HTR-8/SVneo (cell line): ENCODE results near the gene CCNQ.

ENCODE experiments used
- DNase-seq: peaks from one replicate; pipeline ENCODE4 v3.0.0; 2011; ENCODE audit warnings: low spot score, mixed read lengths; ENCODE audit not compliant: insufficient read length
- FAIRE-seq: peaks from 2 replicates; lab custom pipeline; 2011; peaks lifted over from hg19 to GRCh38; lab: Jason Lieb, UNC

Gene CCNQ

GRCh38 chrX:153637121-153638040, 38.4 kb upstream of the CCNQ start:
- DNase-seq: no peak
- FAIRE-seq: no peak

- DNase-seq: no peak
- no peak for FAIRE-seq
Measured at GRCh38 chrX:153636716-153637115, 37.8 kb upstream of the CCNQ start.

- FAIRE-seq (no peak), DNase-seq (no peak)
Measured at GRCh38 chrX:153635788-153636668, 37.1 kb upstream of the CCNQ start.

GRCh38 chrX:153635388-153635787, 36.4 kb upstream of the CCNQ start:
- FAIRE-seq: no peak
- no peak for DNase-seq

- DNase-seq: no peak
- FAIRE-seq: no peak
Measured at GRCh38 chrX:153634832-153635231, 35.9 kb upstream of the CCNQ start.

- FAIRE-seq: no peak
- DNase-seq: no peak
Measured at GRCh38 chrX:153634236-153634635, 35.3 kb upstream of the CCNQ start.

- DNase-seq (no peak), FAIRE-seq (no peak)
Measured at GRCh38 chrX:153633607-153634180, 34.8 kb upstream of the CCNQ start.

GRCh38 chrX:153633048-153633447, 34.1 kb upstream of the CCNQ start:
- FAIRE-seq (no peak), DNase-seq (no peak)

GRCh38 chrX:153632595-153632946, 33.6 kb upstream of the CCNQ start:
- FAIRE-seq: no peak
- DNase-seq: no peak

- FAIRE-seq (no peak), DNase-seq (no peak)
Measured at GRCh38 chrX:153631907-153632594, 33.1 kb upstream of the CCNQ start.

- no peak for FAIRE-seq
- no peak for DNase-seq
Measured at GRCh38 chrX:153631346-153631745, 32.4 kb upstream of the CCNQ start.

GRCh38 chrX:153628665-153629064, 29.7 kb upstream of the CCNQ start:
- no peak for FAIRE-seq
- DNase-seq: no peak

GRCh38 chrX:153628129-153628528, 29.2 kb upstream of the CCNQ start:
- FAIRE-seq: no peak
- DNase-seq: no peak

GRCh38 chrX:153627675-153628111, 28.8 kb upstream of the CCNQ start:
- no peak for FAIRE-seq
- no peak for DNase-seq

- FAIRE-seq (no peak), DNase-seq (no peak)
Measured at GRCh38 chrX:153626863-153627674, 28.1 kb upstream of the CCNQ start.

GRCh38 chrX:153626025-153626633, 27.2 kb upstream of the CCNQ start:
- FAIRE-seq (no peak), DNase-seq (no peak)

- FAIRE-seq (no peak), DNase-seq (no peak)
Measured at GRCh38 chrX:153625271-153626024, 26.5 kb upstream of the CCNQ start.
